ENCODE data around the gene TANC1. TPM values are rescaled to one million over a fixed set of nuclear protein-coding genes. Genes with fewer than 3 reads are reported as not detected.

TANC1 gene
- total and polyA plus RNA-seq, 9 donors, result 14.3 to 25.2 (median 20.1) TPM

GRCh38 chr2:159194241-159194640 lies 225.8 kb downstream of the TANC1 start:
- no peak for DNase-seq
- Histone ChIP-seq H3K36me3 (ENCODE audit: control insufficient read depth, insufficient read depth, low read length) (peaks cover 41% of the 10 kb centered on the region), H3K4me3 (ENCODE audit: low read length) (no peak overlapping the region), H3K9me3 (replicated peaks; ENCODE audit: control insufficient read depth, low read depth, low read length) (no peaks in the 10 kb centered on the region), H3K4me1 (ENCODE audit: control insufficient read depth, insufficient read depth, low read length) (peaks cover 33% of the 10 kb centered on the region), H3K27me3 (ENCODE audit: control insufficient read depth, insufficient read depth, low read length) (no peaks in the 10 kb centered on the region), H3K27ac (ENCODE audit: low read length) (peak overlapping the region; percentile 62)
- WGBS (ENCODE audit: insufficient coverage), result 73% methylated on average over 9 of the region's 10 CpGs

DNA sequence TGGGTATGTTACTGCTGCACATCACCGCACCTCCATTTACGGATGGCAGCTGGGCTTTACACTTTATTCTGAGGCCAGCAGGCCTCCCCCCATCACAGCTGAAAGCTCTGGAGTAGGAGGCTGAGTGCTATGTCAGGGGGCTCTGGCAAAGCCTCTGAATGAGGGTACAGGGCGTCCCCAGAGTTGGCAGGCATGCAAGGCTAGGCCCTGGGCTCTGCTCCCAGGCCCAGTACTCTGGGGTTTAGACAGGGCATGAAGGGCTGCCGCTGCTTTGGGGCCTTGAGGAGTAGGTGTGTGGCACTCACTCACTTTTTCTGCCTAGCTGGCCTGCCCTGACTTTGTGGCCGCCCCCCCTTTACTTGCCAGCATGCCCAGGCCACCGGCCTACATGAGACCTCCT lies 227.3 kb downstream of the TANC1 start:
- Histone ChIP-seq H3K9me3 (replicated peaks; ENCODE audit: control insufficient read depth, low read depth, low read length) (no peaks in the 10 kb centered on the region), H3K4me1 (ENCODE audit: control insufficient read depth, insufficient read depth, low read length) (peaks cover 44% of the 10 kb centered on the region), H3K36me3 (ENCODE audit: control insufficient read depth, insufficient read depth, low read length) (peaks cover 36% of the 10 kb centered on the region), H3K27me3 (ENCODE audit: control insufficient read depth, insufficient read depth, low read length) (no peaks in the 10 kb centered on the region), H3K4me3 (ENCODE audit: low read length) (no peak overlapping the region), H3K27ac (ENCODE audit: low read length) (peak overlapping the region; percentile 50)
- WGBS (ENCODE audit: insufficient coverage), result 84% methylated on average over 4 of the region's 6 CpGs
- DNase-seq, result no peak

DNA sequence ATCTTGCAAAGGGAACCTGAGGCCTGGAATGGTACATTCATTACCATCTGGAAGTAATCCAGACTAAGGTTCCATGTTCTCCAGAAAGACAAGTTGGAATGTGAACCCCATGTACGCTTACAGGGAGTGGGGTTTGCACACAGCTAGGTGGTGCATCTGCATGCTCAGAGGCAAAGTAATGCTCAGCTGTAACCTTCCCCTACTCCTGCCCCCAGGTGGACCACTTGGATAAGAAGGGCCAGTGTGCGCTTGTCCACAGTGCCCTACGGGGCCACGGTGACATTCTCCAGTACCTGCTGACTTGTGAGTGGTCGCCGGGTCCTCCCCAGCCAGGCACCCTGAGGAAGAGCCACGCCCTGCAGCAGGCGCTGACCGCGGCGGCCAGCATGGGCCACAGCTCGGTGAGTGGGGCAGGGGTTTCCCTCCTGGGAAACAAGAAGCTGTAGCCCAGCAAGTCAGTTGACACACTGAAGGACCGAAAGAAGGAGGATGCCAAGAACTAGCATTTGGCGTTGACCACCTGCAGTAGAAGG lies 228.0 kb downstream of the TANC1 start:
- Histone ChIP-seq H3K27ac (ENCODE audit: low read length) (no peak overlapping the region), H3K9me3 (replicated peaks; ENCODE audit: control insufficient read depth, low read depth, low read length) (no peaks in the 10 kb centered on the region), H3K36me3 (ENCODE audit: control insufficient read depth, insufficient read depth, low read length) (peaks cover 36% of the 10 kb centered on the region), H3K4me1 (ENCODE audit: control insufficient read depth, insufficient read depth, low read length) (peaks cover 52% of the 10 kb centered on the region), H3K4me3 (ENCODE audit: low read length) (no peak overlapping the region), H3K27me3 (ENCODE audit: control insufficient read depth, insufficient read depth, low read length) (no peaks in the 10 kb centered on the region)
- no peak for DNase-seq
- WGBS (ENCODE audit: insufficient coverage), result 97% methylated on average over 13 of the region's 14 CpGs

- Histone ChIP-seq H3K27ac (ENCODE audit: low read length) (no peak overlapping the region), H3K36me3 (ENCODE audit: control insufficient read depth, insufficient read depth, low read length) (peaks cover 38% of the 10 kb centered on the region), H3K9me3 (replicated peaks; ENCODE audit: control insufficient read depth, low read depth, low read length) (no peaks in the 10 kb centered on the region), H3K4me3 (ENCODE audit: low read length) (no peak overlapping the region), H3K27me3 (ENCODE audit: control insufficient read depth, insufficient read depth, low read length) (no peaks in the 10 kb centered on the region), H3K4me1 (ENCODE audit: control insufficient read depth, insufficient read depth, low read length) (peaks cover 71% of the 10 kb centered on the region)
- 61% methylated on average over 4 of the region's 9 CpGs for WGBS (ENCODE audit: insufficient coverage)
- no peak for DNase-seq
Measured at GRCh38 chr2:159199236-159199635, 230.8 kb downstream of the TANC1 start.

DNA sequence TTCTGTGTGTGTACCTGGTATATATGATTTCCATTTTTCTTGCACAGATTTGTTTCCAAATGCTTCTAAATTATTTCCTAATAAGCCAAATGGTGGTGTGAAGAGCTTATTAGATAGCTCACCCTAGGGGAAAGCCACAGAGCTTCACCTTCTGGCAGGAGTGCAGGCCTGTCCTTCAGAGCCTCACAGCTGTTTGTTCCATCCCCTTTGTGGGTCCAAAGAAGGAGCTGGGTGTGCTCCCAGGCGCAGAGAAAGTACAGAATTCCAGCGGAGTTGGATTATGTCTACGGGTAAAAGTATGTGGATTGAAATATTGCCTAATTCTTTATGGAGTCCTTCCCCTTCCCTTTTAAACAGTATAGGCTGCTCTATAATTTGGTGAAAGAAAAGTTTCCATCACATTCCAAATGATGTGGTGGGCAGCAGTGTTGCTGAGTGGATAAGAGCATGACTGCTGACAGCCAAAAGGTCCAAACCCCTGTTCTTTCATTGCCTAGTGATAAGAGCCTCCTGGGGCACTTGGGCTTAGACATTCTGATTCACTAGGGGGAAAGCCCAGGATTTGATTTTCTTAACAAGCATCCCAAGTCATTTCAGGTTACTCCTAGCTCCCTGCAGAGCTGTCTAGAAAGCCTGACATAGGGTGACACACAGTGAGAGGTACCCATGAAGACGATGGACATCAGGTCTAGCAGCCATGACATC lies 231.5 kb downstream of the TANC1 start:
- peaks cover 32% of the 10 kb centered on the region for H3K36me3 ChIP-seq (ENCODE audit: control insufficient read depth, insufficient read depth, low read length)

DNA sequence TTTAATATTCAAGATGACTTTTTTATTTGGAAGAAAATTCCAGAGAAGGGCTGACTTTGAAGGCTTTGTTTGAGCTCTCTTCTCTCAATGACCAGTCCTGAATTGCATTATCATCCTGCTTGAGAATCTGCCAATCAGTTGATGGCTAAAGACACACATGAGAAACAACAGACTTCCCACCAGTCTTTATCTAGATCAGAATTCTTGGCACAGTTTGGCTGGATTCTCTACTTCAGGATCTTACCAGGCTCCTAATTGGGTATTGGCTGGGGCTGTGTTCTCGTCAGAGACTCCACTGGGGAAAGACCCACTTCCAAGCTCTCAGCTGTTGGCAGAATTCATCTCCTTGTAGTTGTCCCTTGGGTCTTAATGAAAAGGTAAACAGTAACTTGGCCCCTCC lies 232.1 kb downstream of the TANC1 start:
- H3K4me1 ChIP-seq (ENCODE audit: control insufficient read depth, insufficient read depth, low read length), result peaks cover 69% of the 10 kb centered on the region
- WGBS (ENCODE audit: insufficient coverage), result no CpG with 5 or more reads among the region's 1 CpG
- H3K27ac ChIP-seq (ENCODE audit: low read length), result no peak overlapping the region

More for the DNA sequence above, 231.5 kb downstream of the TANC1 start:
- Histone ChIP-seq H3K9me3 (replicated peaks; ENCODE audit: control insufficient read depth, low read depth, low read length) (no peaks in the 10 kb centered on the region), H3K27ac (ENCODE audit: low read length) (no peak overlapping the region), H3K4me3 (ENCODE audit: low read length) (no peak overlapping the region), H3K27me3 (ENCODE audit: control insufficient read depth, insufficient read depth, low read length) (no peaks in the 10 kb centered on the region), H3K4me1 (ENCODE audit: control insufficient read depth, insufficient read depth, low read length) (peaks cover 70% of the 10 kb centered on the region)
- peak; percentile 74 for DNase-seq
- WGBS (ENCODE audit: insufficient coverage), result no CpG with 5 or more reads among the region's 4 CpGs

GRCh38 chr2:159201360-159202063 lies 233.1 kb downstream of the TANC1 start:
- H3K27ac ChIP-seq (ENCODE audit: low read length), result peak overlapping the region; percentile 86
- H3K9me3 ChIP-seq (replicated peaks; ENCODE audit: control insufficient read depth, low read depth, low read length), result no peaks in the 10 kb centered on the region
- WGBS (ENCODE audit: insufficient coverage), result 54% methylated on average over 4 of the region's 8 CpGs
- DNase-seq, result peak; percentile 69
- peaks cover 68% of the 10 kb centered on the region for H3K4me1 ChIP-seq (ENCODE audit: control insufficient read depth, insufficient read depth, low read length)
- peaks cover 37% of the 10 kb centered on the region for H3K36me3 ChIP-seq (ENCODE audit: control insufficient read depth, insufficient read depth, low read length)
- no peak overlapping the region for H3K4me3 ChIP-seq (ENCODE audit: low read length)
- no peaks in the 10 kb centered on the region for H3K27me3 ChIP-seq (ENCODE audit: control insufficient read depth, insufficient read depth, low read length)

More for the DNA sequence above, 232.1 kb downstream of the TANC1 start:
- Histone ChIP-seq H3K4me3 (ENCODE audit: low read length) (no peak overlapping the region), H3K27me3 (ENCODE audit: control insufficient read depth, insufficient read depth, low read length) (no peaks in the 10 kb centered on the region), H3K36me3 (ENCODE audit: control insufficient read depth, insufficient read depth, low read length) (peaks cover 35% of the 10 kb centered on the region), H3K9me3 (replicated peaks; ENCODE audit: control insufficient read depth, low read depth, low read length) (no peaks in the 10 kb centered on the region)
- DNase-seq, result no peak

- WGBS (ENCODE audit: insufficient coverage), result 37% methylated on average over 2 of the region's 4 CpGs
- Histone ChIP-seq H3K9me3 (replicated peaks; ENCODE audit: control insufficient read depth, low read depth, low read length) (no peaks in the 10 kb centered on the region), H3K27ac (ENCODE audit: low read length) (peak overlapping the region; percentile 86), H3K4me3 (ENCODE audit: low read length) (no peak overlapping the region), H3K36me3 (ENCODE audit: control insufficient read depth, insufficient read depth, low read length) (peaks cover 28% of the 10 kb centered on the region), H3K27me3 (ENCODE audit: control insufficient read depth, insufficient read depth, low read length) (no peaks in the 10 kb centered on the region), H3K4me1 (ENCODE audit: control insufficient read depth, insufficient read depth, low read length) (peaks cover 68% of the 10 kb centered on the region)
- DNase-seq, result peak; percentile 87
Measured at GRCh38 chr2:159202568-159203071, 234.2 kb downstream of the TANC1 start.

DNA sequence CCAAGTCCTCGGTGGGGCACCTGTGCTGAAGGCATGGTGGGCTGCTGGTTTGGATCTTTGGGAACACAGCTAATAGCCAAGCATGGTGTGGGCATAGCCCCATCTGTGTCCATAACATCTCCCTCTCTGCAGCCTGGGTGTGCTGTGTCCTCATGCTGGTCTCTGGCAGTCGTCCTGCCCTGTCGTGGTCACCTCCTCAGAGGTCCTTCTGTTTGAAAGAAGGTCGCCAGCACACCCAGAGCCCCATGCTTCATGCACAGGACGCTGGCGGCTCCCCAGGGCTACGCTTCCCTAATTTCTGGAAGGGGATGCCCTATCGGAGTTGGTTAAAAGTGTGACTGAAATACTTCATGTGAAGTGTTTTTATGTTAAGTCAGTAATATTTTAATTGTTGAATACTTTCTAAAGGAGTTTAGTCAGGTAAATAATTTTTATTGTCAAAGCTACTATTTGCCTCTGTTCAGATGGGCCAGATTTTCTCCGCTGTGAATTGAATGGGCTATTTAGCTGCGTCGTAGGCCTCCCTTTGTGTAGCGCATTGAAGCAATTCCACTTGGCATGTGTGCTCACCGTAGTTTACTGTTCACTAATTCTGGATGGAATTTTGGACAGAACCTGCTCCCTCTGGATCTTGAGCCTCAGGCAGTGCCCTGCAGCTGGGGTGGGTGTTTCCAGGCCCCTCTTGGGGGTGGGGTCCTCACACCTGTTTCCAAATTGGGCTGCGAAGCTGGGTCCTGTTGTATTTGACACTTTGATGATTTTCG lies 236.1 kb downstream of the TANC1 start:
- Histone ChIP-seq H3K27me3 (ENCODE audit: control insufficient read depth, insufficient read depth, low read length) (no peaks in the 10 kb centered on the region), H3K4me1 (ENCODE audit: control insufficient read depth, insufficient read depth, low read length) (peaks cover 67% of the 10 kb centered on the region), H3K9me3 (replicated peaks; ENCODE audit: control insufficient read depth, low read depth, low read length) (no peaks in the 10 kb centered on the region), H3K27ac (ENCODE audit: low read length) (peak overlapping the region; percentile 30), H3K4me3 (ENCODE audit: low read length) (no peak overlapping the region), H3K36me3 (ENCODE audit: control insufficient read depth, insufficient read depth, low read length) (peaks cover 17% of the 10 kb centered on the region)
- DNase-seq, result no peak
- 75% methylated on average over 10 of the region's 15 CpGs for WGBS (ENCODE audit: insufficient coverage)

All from muscle of leg (tissue), 11 donors.